CD4-positive, alpha-beta T cell treated with Interleukin-6 at 100 ng/mL for 8 hours (primary cell): ENCODE measurements around the gene ZBTB22.
"Not testable (repeated sequence)": the region's sequence is repeated elsewhere in the genome, so short reads cannot be mapped to it uniquely, and the experiment has no call there.

ENCODE experiments used
- DNase-seq: peaks from one replicate; pipeline ENCODE4 v3.0.0-alpha.2; 2020; ENCODE audit warnings: mixed read lengths, low spot score

The ZBTB22 gene

DNA sequence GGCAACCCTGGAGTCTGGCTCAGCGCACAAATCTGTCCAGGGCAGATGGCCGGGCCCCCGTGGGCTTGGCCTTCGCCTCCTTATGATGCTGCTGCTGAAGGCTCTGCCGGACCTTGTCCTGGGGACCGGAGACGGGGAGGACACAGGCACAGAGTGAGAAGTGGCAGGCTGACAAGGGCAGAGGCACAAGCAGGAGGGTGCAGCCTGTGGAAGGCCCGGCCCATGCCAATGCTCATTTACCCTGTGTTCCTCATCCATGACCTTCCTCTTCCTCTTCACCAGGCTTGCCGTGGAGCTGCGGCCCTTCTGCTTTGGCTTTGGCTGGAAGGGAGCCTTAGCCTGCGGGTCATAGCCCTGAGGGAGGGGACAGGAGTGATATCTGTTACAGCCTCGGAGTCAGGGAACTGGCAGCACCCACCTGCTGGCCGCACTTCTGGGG lies 38.3 kb downstream of the ZBTB22 start:
- no peak for DNase-seq

DNA sequence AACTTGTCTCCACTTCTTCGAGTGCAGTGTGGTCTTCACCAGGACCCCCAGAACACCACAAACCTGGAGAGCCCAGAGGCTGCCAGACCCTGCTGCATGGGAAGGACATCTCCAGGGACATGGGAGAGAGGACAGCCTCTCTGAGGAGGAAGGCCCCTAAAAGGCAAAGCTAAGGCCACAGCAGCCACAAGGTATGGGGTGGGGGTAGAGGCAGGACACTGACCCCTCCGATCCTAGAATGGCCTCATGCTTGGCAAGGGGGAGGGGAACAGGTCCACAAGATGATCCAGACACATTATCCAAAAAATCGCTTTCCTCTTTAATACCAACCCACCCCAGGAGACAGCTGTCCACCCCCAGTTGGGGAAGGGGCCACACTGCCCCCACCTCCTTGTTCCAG lies 38.7 kb downstream of the ZBTB22 start:
- no peak for DNase-seq

DNA sequence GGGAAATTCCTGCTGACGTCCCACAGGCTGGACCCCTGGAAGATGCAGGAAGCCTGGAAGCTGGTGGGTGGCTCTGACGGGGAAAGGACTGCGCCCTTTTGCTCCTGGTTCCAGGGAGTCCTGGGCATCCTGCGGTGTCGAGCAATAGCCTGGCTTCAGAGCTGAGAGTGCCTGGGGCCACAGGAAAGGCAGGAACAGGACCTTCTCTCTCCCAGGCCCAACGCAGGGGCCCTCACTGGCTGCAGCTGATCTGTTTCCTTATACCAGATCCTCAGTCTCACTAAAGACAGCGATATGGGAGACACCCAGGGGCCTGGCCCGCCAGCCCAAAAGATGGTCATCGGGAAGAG lies 39.2 kb downstream of the ZBTB22 start:
- no peak for DNase-seq

DNA sequence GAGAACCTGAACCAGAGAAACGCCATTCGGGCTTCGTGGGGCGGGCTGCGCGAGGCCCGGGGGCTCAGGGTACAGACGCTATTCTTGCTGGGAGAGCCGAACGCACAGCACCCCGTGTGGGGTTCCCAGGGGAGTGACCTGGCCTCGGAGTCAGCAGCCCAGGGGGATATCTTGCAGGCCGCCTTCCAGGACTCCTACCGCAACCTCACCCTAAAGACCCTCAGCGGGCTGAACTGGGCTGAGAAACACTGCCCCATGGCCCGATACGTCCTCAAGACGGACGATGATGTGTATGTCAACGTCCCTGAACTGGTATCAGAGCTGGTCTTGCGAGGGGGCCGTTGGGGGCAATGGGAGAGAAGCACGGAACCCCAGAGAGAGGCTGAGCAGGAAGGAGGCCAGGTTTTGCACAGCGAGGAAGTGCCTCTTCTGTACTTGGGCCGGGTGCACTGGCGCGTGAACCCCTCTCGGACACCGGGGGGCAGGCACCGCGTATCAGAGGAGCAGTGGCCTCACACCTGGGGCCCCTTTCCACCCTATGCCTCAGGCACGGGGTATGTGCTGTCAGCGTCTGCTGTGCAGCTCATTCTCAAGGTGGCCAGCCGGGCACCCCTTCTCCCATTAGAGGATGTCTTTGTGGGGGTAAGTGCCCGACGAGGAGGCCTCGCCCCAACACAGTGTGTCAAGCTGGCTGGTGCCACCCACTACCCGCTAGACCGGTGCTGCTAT lies 39.7 kb downstream of the ZBTB22 start:
- no peak for DNase-seq

DNA sequence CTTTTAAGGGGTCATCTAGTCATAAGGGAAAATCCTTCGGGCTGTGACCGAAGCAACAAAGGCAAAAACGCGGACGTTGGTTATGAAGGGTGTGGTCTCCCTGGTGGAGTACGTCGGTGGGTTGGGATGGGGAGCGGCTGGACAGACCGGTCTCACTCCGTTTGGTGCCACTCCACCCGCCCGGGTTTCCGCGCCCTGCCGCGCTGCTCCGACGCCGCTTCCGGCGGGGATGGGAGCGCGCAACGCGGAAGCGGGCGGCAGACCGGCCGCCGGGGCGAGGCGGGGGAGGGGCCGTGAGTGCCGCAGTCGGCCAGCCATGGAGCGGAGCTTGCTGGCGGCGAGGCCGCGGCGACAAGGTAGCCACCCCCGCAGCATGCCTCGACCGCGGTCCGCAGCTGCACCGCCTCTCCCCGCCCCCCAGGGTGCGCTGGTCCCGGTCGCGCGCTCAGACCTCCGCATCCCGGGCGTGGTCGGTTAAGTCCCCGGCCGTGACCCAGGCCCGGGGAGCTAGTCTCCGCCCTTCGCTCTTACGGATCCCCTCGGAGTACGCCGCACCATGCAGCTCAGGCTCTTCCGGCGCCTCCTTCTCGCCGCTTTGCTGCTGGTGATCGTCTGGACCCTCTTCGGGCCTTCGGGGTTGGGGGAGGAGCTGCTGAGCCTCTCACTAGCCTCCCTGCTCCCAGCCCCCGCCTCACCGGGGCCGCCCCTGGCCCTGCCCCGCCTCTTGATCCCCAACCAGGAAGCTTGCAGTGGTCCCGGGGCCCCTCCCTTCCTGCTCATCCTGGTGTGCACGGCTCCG lies 40.5 kb downstream of the ZBTB22 start, which contains the start of gene B3GALT4:
Gene B3GALT4, plus strand, starts transcription at position 260 of the 799 bp plus-strand sequence. Its CDS starts 297 bp downstream, at position 557.
- DNase-seq: peak; percentile 67

DNA sequence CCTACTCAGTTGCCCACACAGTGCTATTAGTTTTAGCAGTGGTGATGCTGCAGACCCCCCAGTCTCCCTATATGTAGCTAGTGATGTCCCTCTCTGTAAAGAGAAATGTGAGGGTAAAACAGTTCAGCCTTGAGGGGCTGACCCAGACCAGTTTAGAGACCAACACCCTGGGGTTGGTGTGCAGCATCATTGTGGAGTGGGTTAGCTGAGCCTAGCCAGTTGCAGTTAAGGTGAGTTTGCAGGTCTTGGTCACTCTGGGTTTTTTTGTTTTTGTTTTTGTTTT lies 41.0 kb downstream of the ZBTB22 start:
- no peak for DNase-seq

DNA sequence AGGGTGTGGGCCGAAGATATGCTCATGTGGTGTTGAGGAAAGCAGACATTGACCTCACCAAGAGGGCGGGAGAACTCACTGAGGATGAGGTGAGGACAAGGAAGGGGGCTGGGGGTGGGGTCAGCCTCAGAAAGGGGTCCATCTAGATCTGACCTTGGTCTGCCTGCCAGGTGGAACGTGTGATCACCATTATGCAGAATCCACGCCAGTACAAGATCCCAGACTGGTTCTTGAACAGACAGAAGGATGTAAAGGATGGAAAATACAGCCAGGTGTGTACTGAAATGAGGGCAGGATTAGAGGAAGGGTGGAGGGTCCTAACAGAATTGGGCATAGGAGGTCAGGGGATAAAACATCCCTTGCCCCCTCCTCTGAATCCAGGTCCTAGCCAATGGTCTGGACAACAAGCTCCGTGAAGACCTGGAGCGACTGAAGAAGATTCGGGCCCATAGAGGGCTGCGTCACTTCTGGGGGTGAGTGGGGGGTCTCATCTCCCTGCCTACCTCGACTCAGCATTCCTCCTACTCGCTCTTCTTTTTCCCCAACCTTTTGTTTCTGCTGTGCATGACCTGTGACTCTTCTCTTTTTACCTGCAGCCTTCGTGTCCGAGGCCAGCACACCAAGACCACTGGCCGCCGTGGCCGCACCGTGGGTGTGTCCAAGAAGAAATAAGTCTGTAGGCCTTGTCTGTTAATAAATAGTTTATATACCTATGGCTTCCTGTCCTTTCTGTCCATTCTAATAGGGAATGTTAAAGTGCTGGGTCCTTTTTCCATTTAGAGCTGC lies 41.6 kb downstream of the ZBTB22 start:
- DNase-seq: not testable (repeated sequence)

DNA sequence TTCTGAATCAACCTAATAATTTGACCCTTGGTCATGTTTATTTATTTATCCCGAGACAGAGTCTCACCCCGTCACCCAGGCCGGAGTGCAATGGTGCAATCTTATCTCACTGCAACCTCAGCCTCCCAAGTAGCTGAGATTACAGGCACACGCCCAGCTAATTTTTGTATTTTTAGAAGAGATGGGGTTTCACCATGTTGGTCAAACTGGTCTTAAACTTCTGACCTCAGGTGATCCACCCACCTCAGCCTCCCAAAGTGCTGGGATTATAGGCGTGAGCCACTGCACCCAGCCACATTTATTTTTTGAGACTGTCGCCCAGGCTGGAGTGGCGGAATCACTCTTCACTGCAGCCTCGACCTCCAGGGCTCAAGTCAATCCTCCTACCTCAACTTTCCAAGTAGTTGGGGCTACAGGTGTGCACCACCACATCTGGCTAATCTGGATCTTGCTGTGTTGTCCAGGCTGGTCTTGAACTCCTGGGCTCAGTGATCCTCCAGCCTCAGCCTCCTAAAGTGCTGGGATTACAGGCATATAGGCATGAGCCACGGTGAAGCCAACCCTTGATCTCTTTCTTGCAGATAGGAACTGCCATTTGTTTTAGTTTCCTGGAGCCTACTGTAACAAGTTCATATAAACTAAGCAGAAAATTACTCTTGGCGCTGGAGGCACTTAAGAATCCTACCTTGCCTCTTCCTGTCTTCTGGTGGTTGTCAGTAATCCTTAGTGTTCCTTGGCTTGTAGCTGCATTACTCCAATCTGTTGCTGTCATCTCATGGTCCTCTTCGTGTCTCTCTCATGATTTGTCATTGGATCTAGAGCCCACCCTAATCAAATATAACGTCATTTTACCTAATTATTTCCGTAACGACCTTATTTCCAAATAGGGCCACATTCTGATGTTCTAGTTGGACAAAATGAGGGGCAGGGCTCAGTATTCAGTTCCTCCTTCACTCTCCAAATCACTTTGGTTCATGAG lies 43.3 kb downstream of the ZBTB22 start:
- no peak for DNase-seq

DNA sequence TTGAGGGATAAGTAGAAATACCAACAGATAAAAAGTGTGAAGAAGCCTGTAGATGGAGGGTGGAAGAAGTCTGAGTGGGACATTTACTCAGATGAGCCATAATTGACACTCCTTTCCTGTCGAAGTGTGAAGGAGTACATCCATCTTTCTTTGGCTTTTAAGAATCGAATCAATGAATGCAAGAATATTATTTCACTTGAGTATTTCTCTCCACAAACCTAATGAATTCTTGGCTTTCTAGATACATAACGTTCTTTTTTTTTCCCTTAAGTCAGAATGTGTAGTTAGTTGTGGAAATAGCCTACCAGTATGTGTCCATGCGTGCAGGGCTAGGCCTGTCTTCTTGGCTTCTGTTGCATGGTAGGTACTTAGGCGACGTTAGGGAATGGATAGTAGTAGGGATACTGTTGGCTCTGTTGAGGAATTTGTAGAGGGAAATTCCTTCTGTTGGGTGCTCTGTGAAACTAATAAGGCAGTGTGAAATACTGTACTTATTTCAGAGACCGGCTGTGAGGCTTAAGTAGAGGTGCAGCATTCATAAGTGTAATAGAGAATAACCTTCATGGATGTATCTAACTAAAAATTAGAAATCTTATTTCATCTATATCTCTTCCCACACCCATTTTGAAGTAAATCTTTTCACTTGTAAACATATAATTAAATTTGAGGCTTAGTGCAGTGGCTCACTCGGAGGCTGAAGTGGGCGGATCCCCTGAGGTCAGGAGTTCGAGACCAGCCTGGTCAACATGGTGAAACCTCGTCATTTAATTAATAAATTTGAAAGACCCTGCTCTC lies 44.2 kb downstream of the ZBTB22 start:
- no peak for DNase-seq

DNA sequence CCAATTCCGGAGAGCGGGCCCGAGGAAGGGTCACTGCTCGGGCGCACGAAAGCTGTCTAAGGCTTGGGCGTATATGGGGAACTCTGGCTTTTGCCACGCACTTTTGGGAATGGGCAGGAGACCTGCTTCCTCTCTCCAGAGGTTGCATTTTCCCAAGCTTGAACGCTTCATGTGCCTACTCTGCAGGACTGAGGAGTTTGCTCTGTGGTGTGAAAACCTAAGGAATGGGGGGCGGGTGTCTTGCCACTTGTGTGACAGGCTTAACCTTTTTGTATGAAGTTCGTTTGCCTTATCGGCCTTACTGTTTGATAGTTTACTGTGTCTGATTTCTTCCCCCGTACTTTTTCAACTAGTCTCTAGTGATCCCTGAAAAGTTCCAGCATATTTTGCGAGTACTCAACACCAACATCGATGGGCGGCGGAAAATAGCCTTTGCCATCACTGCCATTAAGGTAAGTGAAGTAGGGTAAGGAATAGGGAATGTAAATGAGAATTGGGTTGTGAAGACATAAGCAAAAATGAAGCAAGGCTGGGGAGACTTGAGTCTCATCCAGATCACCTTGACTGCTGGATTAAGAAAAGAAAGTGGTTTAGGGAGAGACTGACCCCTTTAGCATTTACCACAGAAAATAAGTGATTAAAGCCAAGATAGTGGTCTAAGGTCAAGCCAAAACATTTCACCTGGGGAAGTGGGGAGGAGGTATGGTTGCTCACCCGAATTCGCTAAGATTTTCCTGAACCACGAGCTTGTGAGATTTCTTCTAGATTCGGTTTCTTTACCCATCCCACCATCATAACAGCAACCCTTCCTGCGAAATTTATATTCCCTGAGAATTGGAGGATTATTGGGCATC lies 45.0 kb downstream of the ZBTB22 start:
- DNase-seq: no peak

DNA sequence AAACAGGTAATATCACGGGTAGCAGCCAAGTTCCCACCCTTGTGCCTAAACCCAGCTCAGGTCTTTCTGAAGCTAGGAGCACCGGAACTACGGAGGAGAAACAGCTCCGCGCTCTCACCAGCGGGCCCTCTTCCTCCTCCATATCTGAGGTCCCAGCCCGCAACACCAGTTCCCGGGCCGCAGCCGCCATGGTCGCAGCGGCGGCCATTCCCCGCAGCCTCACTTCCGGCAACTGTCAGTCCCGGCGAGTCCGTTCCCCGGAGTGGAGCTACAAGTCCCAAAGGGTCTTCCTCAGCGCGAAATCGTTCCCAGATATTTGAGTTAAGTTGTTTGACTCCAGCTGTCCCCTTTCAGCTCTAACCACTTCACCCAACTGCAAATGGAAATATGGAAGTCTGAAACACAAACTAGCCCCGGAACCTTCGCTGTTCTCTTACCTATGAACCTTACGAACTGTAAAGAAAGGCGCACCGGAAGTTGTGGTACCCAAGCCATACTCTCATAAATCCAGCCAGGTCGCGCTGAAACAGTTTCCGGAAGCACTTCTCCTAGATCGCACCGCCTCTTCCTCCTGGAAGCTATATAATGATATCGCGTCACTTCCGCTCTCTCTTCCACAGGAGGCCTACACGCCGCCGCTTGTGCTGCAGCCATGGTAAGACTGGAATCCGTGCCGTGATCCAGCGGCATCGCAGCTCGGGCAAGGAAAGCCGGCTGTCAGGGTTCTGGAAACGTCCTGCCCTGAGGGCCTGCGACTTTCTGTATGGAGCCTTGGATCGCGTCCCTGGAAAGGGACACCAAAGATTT lies 45.9 kb downstream of the ZBTB22 start, which contains the start of the genes RPS18 and VPS52:
Gene RPS18, plus strand, starts transcription at position 608 of the 807 bp plus-strand sequence. Its CDS starts 45 bp downstream, at position 653.
Gene VPS52, minus strand, starts transcription at position 409 of the 807 bp plus-strand sequence. Its CDS starts 201 bp downstream, at position 208.
- DNase-seq: peak; percentile 96

DNA sequence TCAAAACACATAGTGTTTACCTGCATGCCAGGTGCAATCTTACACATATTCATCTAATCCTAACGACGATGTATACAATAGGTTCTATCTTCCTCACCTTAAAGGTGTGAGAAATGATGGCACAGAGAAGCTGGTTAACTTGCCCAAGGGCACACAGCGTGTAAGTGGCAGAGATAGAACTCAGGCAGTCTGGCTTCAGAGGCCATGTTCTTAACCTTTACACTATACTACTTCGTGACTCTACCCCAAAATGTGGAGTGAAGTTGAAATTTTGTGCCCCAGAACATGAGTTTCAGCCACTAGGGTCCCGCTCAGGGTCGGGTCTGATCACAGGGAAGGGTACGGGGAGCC lies 46.5 kb downstream of the ZBTB22 start:
- no peak for DNase-seq
